ENCODE measurements around the gene CYSTM1.
A peak's percentile ranks its signal among the peaks of the same experiment; 100 is the strongest.

The CYSTM1 gene

GRCh38 chr5:140166911-140167310 lies 8.1 kb upstream of the CYSTM1 start:
- no peak for DNase-seq (ENCODE audit: low read depth)
- TF ChIP-seq CTCF (conservative IDR thresholded peaks at IDR 0.05; ENCODE audit: low read depth, low read length): no peak
- H3K4me3 ChIP-seq (ENCODE audit: low read length): no peak overlapping the region

DNA sequence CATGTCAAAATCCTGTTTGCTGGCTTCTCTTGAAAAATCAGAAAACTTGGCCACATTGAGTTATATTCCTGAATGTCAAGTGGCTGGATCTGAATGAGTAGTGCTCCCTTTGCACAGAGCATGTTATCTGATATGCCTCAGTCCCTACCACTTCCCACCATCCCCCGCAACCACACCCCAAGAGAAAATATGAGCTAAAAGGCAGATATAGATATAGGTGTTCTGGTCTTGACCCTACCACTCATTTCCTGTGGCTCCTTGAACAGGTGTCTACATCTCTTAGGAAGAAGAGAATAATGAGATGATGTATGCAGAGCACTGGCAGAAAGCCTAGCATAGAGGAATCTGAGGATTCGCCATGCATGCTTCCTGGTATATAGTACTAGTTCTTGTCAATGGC lies 6.6 kb upstream of the CYSTM1 start:
- no peak overlapping the region for H3K4me3 ChIP-seq (ENCODE audit: low read length)
- DNase-seq (ENCODE audit: low read depth): no peak
- no peak for TF ChIP-seq CTCF (conservative IDR thresholded peaks at IDR 0.05; ENCODE audit: low read depth, low read length)

GRCh38 chr5:140169410-140169809 lies 5.6 kb upstream of the CYSTM1 start:
- no peak for DNase-seq (ENCODE audit: low read depth)
- TF ChIP-seq CTCF (conservative IDR thresholded peaks at IDR 0.05; ENCODE audit: low read depth, low read length): peak; percentile 36
- H3K4me3 ChIP-seq (ENCODE audit: low read length): no peak overlapping the region

- no peak for TF ChIP-seq CTCF (conservative IDR thresholded peaks at IDR 0.05; ENCODE audit: low read depth, low read length)
- no peak for DNase-seq (ENCODE audit: low read depth)
- H3K4me3 ChIP-seq (ENCODE audit: low read length): no peak overlapping the region
Observed at GRCh38 chr5:140172483-140172882, 2.5 kb upstream of the CYSTM1 start.

GRCh38 chr5:140174014-140174413 lies 974 bp upstream of the CYSTM1 start:
- H3K4me3 ChIP-seq (ENCODE audit: low read length): no peak overlapping the region
- no peak for TF ChIP-seq CTCF (conservative IDR thresholded peaks at IDR 0.05; ENCODE audit: low read depth, low read length)
- DNase-seq (ENCODE audit: low read depth): no peak

DNA sequence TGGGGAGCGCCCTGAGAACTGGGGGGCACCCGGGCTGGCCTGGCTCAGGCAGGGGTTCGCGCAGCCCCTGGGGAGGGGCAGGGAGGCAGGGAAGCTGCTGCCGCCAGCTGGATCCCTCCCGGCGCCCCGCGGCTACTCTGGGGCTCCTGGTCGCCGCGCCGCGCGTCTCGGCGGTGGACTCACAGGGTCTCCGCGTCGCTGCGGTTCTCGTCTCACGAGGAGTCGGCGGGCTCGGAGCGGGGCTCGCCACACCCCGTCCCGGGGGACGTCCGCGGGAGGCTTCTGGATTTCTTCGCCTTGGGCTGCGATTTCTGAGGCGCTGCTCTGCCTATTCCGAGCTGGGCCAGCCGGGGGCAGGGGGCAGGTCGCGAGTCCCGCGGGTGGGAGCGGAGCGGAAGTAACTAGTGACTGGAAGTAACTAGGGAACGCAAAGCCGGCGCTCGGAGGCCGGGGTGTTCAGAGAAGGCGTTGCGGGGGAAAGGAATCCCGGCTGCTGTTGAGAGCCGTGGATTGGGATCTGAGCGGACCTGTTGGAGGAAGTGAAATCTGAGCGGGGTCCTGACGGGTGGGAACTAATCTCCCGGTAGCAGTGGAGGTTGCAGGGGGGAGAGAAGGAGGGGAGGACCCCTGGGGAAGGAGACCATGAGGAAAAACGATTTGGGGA lies 511 bp downstream of the CYSTM1 start:
- H3K4me3 ChIP-seq (ENCODE audit: low read length): peak overlapping the region; percentile 98
- TF ChIP-seq CTCF (conservative IDR thresholded peaks at IDR 0.05; ENCODE audit: low read depth, low read length): peak; percentile 18
- DNase-seq (ENCODE audit: low read depth): no peak

GRCh38 chr5:140176031-140176387 lies 1.0 kb downstream of the CYSTM1 start:
- no peak for DNase-seq (ENCODE audit: low read depth)
- peak overlapping the region; percentile 98 for H3K4me3 ChIP-seq (ENCODE audit: low read length)
- no peak for TF ChIP-seq CTCF (conservative IDR thresholded peaks at IDR 0.05; ENCODE audit: low read depth, low read length)
